IMR-90 (cell line): Measurements from ENCODE around the gene NBPF1.
"Not testable (repeated sequence)": the region's sequence is repeated elsewhere in the genome, so short reads cannot be mapped to it uniquely, and the experiment has no call there.

ENCODE experiments used
- BHLHE40 ChIP-seq: fragments of 150-350 bp; IDR thresholded peaks from 2 replicates; pipeline ENCODE4 v1.6.1; 2016; ENCODE audit warnings: mild to moderate bottlenecking, low read depth, low read length
- CTCF ChIP-seq: conservative IDR thresholded peaks from 2 replicates; pipeline ENCODE4 v1.5.1; 2012; ENCODE audit warnings: mild to moderate bottlenecking, low read depth, low read length, improper control_type of control experiment
- MAFK ChIP-seq: IDR thresholded peaks from 2 replicates; pipeline ENCODE4 v1.6.1; 2012; ENCODE audit warnings: low read depth, low read length, improper control_type of control experiment
- MAZ ChIP-seq: IDR thresholded peaks from 2 replicates; pipeline ENCODE4 v1.6.1; 2012; ENCODE audit warnings: low read depth, mild to moderate bottlenecking, low read length, improper control_type of control experiment, moderate library complexity, borderline replicate concordance
- SMC3 ChIP-seq: fragments of 150-350 bp; IDR thresholded peaks from 2 replicates; pipeline ENCODE4 v1.6.1; 2016; ENCODE audit warnings: low read depth, mild to moderate bottlenecking, antibody characterized with exemption, low read length, moderate library complexity

GRCh38 chr1:16626409-16626983 is 13.1 kb upstream of the NBPF1 start:
- TF ChIP-seq SMC3, BHLHE40, CTCF, MAZ, MAFK: not testable (repeated sequence)
